Measurements from ENCODE around the gene ZNF143.

DNA sequence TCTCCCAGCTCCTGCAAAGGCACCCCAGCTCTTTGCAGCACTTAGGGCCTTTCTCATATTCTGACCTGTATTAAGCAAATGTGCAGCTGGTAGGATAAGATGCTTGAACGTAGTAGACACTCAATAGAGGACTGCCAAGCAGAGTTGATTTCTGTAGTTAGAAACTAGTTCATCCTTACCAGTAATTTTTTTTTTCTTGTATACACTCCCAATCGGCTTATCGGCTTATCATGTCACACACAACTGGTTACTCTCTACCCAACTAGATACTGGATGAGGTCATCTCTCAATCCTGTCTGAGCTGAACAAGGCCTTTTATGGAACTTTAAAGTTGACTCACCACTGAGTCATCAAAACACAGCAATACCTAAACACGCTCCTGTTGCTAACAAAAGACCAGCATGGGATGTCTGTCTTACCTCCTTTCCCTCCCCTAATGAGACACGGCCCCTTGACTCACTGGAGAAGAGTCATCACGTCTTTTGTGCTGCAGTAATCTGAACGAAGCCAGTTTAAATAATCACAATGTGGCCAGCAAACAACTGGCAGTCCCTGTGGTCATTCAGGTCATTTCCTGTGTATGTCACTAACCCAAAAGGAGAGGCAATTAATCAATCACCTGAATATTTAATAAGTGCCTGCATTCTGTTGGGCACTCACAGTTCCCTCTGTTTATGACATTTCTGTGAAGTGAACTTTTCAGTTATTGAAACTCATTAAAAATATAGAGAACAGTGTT, 105.2 kb downstream of the ZNF143 start:
- TF ChIP-seq, protein P1, sequence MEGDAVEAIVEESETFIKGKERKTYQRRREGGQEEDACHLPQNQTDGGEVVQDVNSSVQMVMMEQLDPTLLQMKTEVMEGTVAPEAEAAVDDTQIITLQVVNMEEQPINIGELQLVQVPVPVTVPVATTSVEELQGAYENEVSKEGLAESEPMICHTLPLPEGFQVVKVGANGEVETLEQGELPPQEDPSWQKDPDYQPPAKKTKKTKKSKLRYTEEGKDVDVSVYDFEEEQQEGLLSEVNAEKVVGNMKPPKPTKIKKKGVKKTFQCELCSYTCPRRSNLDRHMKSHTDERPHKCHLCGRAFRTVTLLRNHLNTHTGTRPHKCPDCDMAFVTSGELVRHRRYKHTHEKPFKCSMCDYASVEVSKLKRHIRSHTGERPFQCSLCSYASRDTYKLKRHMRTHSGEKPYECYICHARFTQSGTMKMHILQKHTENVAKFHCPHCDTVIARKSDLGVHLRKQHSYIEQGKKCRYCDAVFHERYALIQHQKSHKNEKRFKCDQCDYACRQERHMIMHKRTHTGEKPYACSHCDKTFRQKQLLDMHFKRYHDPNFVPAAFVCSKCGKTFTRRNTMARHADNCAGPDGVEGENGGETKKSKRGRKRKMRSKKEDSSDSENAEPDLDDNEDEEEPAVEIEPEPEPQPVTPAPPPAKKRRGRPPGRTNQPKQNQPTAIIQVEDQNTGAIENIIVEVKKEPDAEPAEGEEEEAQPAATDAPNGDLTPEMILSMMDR (IDR thresholded peaks at IDR 0.05; ENCODE audit: poor library complexity, severe bottlenecking) = no peak
- no peak for TF ChIP-seq EZH2 (IDR thresholded peaks at IDR 0.05; ENCODE audit: borderline replicate concordance, insufficient read depth, low read length, poor library complexity, severe bottlenecking)

All from neural cell (in vitro differentiated cells).